GM18505 (cell line): ENCODE data around the gene ROBO1.

Experiments used
- ATAC-seq: cut with Tn5 transposase; IDR thresholded peaks from one replicate; pipeline ENCODE4 v1.9.1; 2021; ENCODE audit not compliant: unreplicated experiment
- POLR2A ChIP-seq: IDR thresholded peaks from 4 replicates; pipeline ENCODE4 v1.6.1; 2011; ENCODE audit warnings: borderline replicate concordance; ENCODE audit not compliant: insufficient read depth, insufficient read length; ENCODE audit errors: extremely low read depth

Gene ROBO1

DNA sequence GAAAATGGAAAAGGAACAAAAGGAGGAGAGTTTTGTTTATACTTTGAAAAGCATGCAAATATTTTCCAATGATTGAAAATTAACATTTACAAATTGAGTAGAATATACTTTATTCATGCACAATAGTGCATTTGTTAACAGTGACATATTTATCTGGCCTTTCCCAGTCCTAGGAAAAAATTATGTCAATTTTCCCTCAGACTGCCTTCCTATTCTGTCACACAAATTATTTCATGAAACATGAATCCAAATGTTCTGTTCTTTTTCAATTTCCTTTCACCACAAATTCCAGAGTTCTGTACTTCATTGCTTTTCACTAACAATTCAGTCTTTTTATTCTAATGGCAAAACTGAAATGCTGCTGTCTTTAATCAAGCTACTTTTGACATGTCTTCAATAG, 945.1 kb downstream of the ROBO1 start:
- no peak for TF ChIP-seq POLR2A
- ATAC-seq: no peak

DNA sequence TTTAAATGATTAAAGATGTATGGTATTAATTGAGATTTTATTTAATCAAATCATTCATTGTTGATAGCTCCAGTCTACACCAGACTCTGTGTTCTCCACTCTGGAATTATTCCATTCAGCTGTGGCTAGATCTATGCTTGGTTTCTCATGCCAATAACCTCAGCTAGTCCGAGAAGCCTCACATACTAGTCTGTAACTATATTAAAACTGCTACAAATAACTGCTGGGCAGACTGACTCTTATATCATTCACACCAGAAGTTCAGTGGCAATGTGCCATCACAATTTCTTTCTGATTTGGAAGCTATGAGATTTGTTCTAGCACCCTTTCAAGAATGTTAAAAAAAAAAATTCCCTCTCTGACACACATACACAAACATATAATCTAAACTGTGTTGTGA, 947.3 kb downstream of the ROBO1 start:
- ATAC-seq: no peak
- TF ChIP-seq POLR2A: no peak

DNA sequence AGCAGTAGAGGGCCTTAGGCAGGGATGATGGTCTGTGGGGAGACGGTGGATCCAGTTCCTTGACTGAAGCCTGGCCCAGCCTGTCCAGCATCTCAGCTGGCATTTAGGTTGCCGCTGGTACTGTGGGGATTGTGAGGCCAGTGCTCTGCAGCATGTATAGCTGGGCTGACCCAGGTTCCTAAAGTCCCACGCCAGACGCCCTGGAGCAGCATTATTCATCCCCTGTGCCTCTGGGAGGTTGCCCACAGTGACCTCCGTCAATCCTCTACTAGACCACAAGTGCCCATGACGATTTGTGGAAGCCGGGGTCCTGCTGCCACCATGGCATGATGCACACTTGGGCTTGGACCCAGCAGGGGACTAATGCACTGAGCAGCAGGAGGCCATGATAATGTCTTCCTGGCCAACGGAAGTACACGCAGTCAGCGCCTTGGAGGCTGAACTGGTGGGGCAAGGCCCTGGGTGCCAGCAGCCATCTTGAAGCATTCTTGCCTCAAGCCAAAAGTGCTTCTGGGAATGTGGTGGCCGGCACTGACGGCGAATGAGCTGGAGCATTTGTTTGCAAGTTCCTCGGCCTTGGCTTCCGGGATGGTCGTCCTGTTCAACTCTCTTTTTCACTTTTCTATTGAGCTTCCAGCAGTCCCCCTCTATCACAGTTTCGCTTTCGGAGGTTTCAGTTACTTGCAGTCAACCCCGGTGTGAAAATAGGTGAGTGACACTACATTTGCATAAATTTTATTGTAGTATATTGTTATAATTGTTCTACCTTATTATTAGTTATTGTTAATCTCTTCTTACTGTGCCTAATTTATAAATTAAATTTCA, 949.4 kb downstream of the ROBO1 start:
- ATAC-seq: no peak
- TF ChIP-seq POLR2A: no peak

DNA sequence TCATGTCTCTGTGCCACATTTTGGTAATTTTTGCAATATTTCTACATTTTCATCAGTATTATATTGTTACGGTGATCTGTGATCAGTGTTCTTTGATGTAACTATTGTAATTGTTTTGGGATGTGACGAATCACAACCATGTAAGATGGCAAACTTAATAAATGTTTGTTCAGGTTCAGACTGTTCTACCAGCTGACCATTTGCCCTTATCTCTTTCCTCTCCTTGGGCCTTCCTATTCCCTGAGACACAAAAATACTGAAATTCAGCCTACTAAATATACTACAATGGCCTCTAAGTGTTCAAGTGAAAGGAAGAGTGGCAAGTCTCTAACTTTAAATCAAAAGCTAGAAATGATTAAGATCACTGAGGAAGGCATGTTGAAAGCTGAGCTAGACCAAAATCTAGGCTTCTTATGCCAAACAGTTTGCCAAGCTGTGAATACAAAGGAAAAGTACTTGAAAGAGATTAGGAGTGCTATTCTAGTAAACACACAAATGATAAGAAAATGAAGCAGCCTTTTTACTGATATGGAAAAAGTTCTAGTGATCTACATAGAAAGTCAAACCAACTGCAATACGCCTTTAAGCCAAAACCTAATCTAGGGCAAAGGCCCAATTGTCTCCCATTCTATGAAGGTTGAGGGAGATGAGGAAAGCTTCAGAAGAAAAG, 952.8 kb downstream of the ROBO1 start:
- no peak for TF ChIP-seq POLR2A
- no peak for ATAC-seq

DNA sequence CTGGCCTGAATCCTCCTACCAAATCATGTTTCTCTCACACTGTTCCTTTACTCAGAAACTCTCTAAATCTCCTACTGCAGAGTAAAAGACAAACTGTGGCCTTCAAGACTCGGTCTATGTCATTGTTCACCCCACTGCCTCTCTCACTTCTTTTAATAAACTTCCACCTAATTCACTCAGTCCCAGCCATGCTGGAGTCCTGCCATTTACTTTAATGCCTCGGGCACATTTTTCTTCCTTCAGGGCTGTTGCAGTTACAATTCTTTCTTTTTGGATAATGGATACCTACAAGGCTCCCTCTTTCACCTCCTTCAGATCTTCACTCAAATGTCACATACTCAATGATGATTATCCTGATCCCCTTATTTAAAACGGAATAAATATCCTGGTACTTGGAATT, 955.6 kb downstream of the ROBO1 start:
- no peak for ATAC-seq
- TF ChIP-seq POLR2A: no peak

DNA sequence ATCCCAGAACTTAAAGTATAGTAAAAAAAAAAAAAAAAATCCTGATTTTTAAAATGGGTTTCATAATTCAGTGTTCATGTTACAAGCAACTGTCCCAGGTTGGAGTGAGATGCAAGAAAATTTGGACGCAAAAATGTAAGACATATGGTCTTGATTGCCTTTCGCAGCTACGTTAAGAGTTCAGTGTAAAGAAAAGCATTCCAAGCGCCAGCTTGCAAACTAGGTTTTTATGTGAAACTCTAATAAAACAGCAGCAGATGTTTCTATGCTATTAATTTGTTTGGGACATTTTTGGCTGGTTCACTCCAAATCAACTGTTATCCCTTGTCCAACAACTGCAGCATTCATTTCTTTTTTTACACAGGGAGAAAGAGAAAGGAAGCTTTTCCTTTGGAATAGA, 957.8 kb downstream of the ROBO1 start:
- no peak for ATAC-seq
- TF ChIP-seq POLR2A: no peak

DNA sequence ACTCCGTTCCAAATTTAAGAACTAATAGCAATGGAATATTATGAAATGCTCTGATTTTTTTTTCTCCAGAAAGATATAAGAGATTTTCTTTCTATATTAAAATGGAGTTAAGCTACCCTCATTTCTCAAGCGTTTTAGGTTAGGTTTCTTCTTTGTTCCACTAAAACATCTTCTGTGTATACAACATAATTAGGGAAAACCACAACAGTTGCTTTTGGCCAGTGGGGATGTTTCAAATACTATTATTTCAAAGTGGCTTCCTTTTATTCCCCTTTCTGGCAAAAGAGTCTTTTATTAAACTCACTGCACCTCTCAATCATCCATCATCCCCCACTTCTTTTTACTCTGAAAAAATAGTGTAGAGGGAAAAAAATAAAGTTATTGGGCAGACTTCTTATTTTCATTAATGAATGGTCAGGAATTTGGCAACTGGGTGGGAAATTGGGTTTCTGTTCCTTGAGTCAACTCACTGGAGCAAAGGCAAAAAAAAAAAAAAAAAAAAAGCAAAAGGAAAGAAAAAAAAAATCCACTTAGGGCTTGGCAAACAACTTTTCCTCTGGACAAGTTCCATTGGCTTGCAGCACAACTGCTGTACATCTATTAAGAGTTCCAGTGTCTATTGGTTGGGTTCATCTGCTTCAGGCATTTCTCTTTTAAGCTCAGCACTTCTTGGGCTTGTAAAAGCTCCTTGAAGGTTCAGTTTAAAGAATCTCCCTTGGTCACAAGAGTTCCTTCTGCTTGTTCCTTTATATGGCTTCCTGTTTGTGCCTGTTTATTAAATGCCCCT, 963.4 kb downstream of the ROBO1 start:
- ATAC-seq: no peak
- TF ChIP-seq POLR2A: no peak

DNA sequence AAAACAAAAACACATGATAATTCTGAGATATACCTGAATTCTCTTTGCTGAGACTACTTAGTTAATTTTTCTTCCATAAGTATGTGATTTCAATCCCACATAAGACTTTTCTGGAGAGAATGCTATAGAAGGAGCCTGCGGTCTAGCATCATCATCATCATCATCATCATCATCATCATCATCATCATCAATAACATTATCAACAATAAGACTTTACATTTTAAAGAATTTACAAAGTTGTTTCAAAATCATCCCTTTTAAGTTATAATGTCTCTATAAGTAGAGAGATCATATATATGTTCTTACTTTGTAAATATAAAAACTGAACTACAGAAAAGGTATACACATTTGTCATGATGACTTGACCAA, 965.3 kb downstream of the ROBO1 start:
- TF ChIP-seq POLR2A: no peak
- ATAC-seq: no peak

DNA sequence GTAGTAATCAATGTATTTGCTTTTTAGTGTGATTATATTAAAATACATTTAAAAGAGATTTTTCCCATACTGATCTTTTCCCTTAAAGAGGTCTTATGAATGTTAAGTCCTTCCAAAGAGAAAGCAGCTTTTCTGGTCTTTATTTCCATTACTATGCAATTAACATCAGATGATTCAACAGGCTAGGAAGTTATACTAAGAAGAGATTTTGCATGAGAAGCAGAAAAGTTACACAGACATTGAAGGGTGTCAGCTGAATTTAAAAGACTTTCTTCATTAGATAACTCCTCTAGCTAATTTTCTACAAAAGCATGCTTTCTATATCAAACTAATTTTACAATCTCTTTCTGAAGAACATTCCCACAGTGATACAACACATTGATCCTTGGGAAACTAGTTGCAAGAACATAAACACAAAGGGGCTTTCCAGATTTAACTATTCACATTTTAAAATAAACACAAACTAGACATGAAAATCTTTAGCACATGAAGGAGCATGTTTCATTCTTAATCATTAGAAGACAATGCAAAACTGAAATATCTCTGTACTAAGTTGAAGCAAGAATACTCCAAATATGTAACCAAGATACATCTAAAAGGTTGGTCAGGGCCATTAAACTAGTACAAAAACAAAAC, 965.8 kb downstream of the ROBO1 start:
- no peak for TF ChIP-seq POLR2A
- no peak for ATAC-seq

DNA sequence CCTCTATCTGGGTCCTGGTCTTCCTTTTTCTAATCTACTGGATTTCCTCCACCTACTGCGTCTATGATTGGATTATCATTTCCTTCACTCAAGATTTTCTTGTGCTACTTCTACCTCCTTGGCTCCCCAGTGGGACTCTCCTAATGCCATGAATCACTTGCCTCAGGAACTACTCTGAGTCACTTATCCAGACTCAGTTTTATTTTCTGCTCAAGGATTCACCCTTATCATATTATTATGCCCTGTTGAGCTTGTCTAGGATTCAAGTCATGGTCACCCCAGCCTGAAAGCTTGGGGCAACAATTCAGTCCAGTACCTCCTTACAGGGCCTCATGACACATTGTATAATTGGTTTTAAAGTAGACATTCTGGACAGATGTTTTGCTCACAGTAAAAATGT, 968.1 kb downstream of the ROBO1 start:
- no peak for TF ChIP-seq POLR2A
- ATAC-seq: no peak

DNA sequence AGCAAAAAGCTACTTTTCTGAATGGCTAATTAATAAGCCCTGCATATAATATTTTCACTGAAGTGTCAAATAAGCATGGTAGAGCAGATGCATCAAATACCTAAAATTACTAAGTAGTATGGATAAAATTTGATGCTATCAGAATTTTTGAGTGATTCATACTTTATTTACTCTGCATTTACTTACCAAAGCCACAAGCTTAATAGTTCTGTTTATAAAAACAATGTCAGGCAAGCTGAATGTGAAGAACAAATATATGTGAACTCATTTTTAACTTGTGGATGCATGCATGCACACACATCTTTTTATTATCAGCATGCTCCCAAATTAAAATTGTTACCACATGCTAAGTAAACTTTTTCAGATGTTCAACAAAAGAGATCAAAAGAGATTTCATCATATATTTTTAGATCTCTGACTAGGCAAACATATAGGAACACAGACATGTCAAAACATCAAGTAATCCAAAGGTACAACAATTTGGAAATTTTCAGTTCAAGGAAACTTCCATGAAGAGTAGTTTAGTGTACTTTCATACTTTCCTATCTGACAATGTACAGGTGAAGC, 969.4 kb downstream of the ROBO1 start:
- TF ChIP-seq POLR2A: no peak
- ATAC-seq: no peak

DNA sequence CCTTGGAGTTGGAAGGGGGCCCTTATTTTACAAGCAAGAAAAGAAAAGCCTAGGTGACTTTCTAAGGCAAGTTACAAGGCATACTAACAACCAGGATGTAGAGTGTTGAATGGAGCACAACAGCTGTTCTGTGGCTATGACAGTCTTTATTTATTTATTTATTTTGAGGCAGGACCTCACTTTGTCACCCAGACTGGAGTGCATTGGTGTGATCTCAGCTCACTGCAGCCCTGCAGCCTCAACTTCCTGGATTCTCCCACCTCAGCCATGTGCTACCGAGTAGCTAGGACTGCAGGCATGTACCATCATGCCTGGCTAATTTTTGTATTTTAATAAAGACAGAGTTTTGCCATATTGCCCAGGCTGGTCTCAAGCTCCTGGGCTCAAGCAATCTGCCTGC, 973.4 kb downstream of the ROBO1 start:
- ATAC-seq: no peak
- TF ChIP-seq POLR2A: no peak

DNA sequence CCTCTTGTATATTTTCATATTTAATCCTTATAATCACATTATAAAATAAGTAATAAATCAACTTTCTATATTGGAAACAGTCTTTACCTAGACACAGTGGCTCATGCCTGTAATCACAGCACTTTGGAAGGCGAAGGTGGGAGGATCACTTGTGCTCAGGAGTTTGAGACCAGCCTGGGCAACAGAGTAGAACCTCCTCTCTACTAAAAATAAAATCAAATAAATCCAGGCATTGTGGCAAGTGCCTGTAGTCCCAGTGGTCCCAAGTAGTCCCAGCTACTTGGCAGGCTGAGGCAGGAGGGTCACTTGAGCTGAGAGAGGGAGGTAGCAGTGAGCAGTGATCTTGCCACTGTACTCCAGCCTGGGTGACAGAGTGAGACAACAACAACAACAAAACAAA, 975.1 kb downstream of the ROBO1 start:
- TF ChIP-seq POLR2A: no peak
- ATAC-seq: no peak
